Omental fat pad (tissue), 4 donors: ENCODE measurements around the gene ABCA4. TPM values are rescaled to one million over a fixed set of nuclear protein-coding genes. Genes with fewer than 3 reads are reported as not detected.

ENCODE experiments used
- ATAC-seq: fragments of 150-250 bp; one replicate; pipeline ENCODE4 v1.9.1; 2016; ENCODE audit warnings: mild to moderate bottlenecking, moderate library complexity; ENCODE audit not compliant: low FRiP score
- DNase-seq: peaks from one replicate; pipeline ENCODE4 v3.0.0-alpha.2; 2019; ENCODE audit warnings: low spot score
- CTCF ChIP-seq, 3 donors: fragments of 450-650 bp; IDR thresholded peaks; one replicate each; pipeline ENCODE4 v1.5.1; 2016 to 2017; ENCODE audit warnings: antibody characterized with exemption in 3 of 3, mild to moderate bottlenecking in 3 of 3, moderate library complexity in 2 of 3
- total RNA-seq, 4 donors: library from RNA; depleted of rRNA; stranded (reverse); fragments of >200 nt; gene quantifications; one replicate each; pipeline ENCODE4 v1.1.0, GENCODE V29; 2016

ABCA4 gene
- total RNA-seq, 4 donors from 2014 or later, result 0.37 to 0.79 (median 0.38) TPM; not detected in 1

GRCh38 chr1:94055459-94056122 lies 65.4 kb downstream of the ABCA4 start:
- ATAC-seq (no peak), DNase-seq (no peak)
- no peak for TF ChIP-seq CTCF (IDR thresholded peaks at IDR 0.05)

- ATAC-seq, result no peak
- no peak for DNase-seq
- TF ChIP-seq CTCF (IDR thresholded peaks at IDR 0.05), result no peak
Measured at GRCh38 chr1:94050675-94051074, 70.3 kb downstream of the ABCA4 start.

- no peak for DNase-seq
- TF ChIP-seq CTCF (IDR thresholded peaks at IDR 0.05), result no peak
- ATAC-seq, result peak; percentile 62
Measured at GRCh38 chr1:94050254-94050653, 70.7 kb downstream of the ABCA4 start.

GRCh38 chr1:94049791-94050190 lies 71.2 kb downstream of the ABCA4 start:
- DNase-seq (no peak), ATAC-seq (no peak)
- TF ChIP-seq CTCF (IDR thresholded peaks at IDR 0.05), result no peak

GRCh38 chr1:94048413-94049164 lies 72.4 kb downstream of the ABCA4 start:
- TF ChIP-seq CTCF (IDR thresholded peaks at IDR 0.05), result no peak
- DNase-seq, result no peak
- no peak for ATAC-seq

- ATAC-seq, result no peak
Measured at GRCh38 chr1:94047949-94048348, 73.0 kb downstream of the ABCA4 start.

More at GRCh38 chr1:94047949-94048348, 73.0 kb downstream of the ABCA4 start:
- no peak for TF ChIP-seq CTCF (IDR thresholded peaks at IDR 0.05)
- DNase-seq, result no peak
